Activated T-cell treated with anti-CD3 and anti-CD28 coated beads, Interleukin-2, amount 50 U/mL, for 48 hours (primary cell): Measurements from ENCODE around the gene ARHGAP42.
"Not testable (repeated sequence)": the region's sequence is repeated elsewhere in the genome, so short reads cannot be mapped to it uniquely, and the experiment has no call there.

ENCODE experiments used
- DNase-seq, 2 experiments: peaks; one replicate each; pipeline ENCODE4 v3.0.0-alpha.2; 2020

The ARHGAP42 gene

GRCh38 chr11:100876815-100877520 lies 189.9 kb downstream of the ARHGAP42 start:
- no peak for DNase-seq

GRCh38 chr11:100878474-100878873 lies 191.4 kb downstream of the ARHGAP42 start:
- no peak for DNase-seq

- no peak for DNase-seq
Observed at GRCh38 chr11:100882957-100883356, 195.9 kb downstream of the ARHGAP42 start.

- DNase-seq: no peak
Observed at GRCh38 chr11:100883830-100884229, 196.7 kb downstream of the ARHGAP42 start.

GRCh38 chr11:100887659-100888058 lies 200.6 kb downstream of the ARHGAP42 start:
- no peak for DNase-seq

GRCh38 chr11:100888836-100889235 lies 201.7 kb downstream of the ARHGAP42 start:
- no peak for DNase-seq

- no peak for DNase-seq
Observed at GRCh38 chr11:100889758-100890157, 202.7 kb downstream of the ARHGAP42 start.

- DNase-seq: no peak
Observed at GRCh38 chr11:100890789-100891188, 203.7 kb downstream of the ARHGAP42 start.

GRCh38 chr11:100892886-100893285 lies 205.8 kb downstream of the ARHGAP42 start:
- no peak for DNase-seq

- no peak for DNase-seq
Observed at GRCh38 chr11:100895449-100895848, 208.4 kb downstream of the ARHGAP42 start.

GRCh38 chr11:100895976-100896375 lies 208.9 kb downstream of the ARHGAP42 start:
- DNase-seq: not testable (repeated sequence)

GRCh38 chr11:100901471-100901870 lies 214.4 kb downstream of the ARHGAP42 start:
- not testable (repeated sequence) for DNase-seq

GRCh38 chr11:100902454-100903141 lies 215.5 kb downstream of the ARHGAP42 start:
- no peak for DNase-seq

GRCh38 chr11:100903284-100903683 lies 216.2 kb downstream of the ARHGAP42 start:
- no peak for DNase-seq

GRCh38 chr11:100905684-100906083 lies 218.6 kb downstream of the ARHGAP42 start:
- no peak for DNase-seq

GRCh38 chr11:100908746-100909145 lies 221.7 kb downstream of the ARHGAP42 start:
- DNase-seq: no peak

GRCh38 chr11:100910808-100911207 lies 223.7 kb downstream of the ARHGAP42 start:
- DNase-seq: no peak

- DNase-seq: no peak
Observed at GRCh38 chr11:100914415-100915110, 227.5 kb downstream of the ARHGAP42 start.

GRCh38 chr11:100918551-100919500 lies 231.7 kb downstream of the ARHGAP42 start:
- DNase-seq: no peak

GRCh38 chr11:100920593-100920992 lies 233.5 kb downstream of the ARHGAP42 start:
- no peak for DNase-seq

GRCh38 chr11:100922121-100922520 lies 235.0 kb downstream of the ARHGAP42 start:
- no peak for DNase-seq

- no peak for DNase-seq
Observed at GRCh38 chr11:100923555-100923954, 236.5 kb downstream of the ARHGAP42 start.

GRCh38 chr11:100925935-100926334 lies 238.8 kb downstream of the ARHGAP42 start:
- no peak for DNase-seq
